ENCODE results near the gene SIRPG. TPM values are rescaled to one million over a fixed set of nuclear protein-coding genes. Genes with fewer than 3 reads are reported as not detected.
"Not testable (repeated sequence)": the region's sequence is repeated elsewhere in the genome, so short reads cannot be mapped to it uniquely, and the experiment has no call there.

The SIRPG gene
- total RNA-seq = under 1 TPM; 0.32 to 0.45 TPM

- TF ChIP-seq CTCF (IDR thresholded peaks at IDR 0.05) = no peak
- no peak for TF ChIP-seq POLR2A (IDR thresholded peaks at IDR 0.05)
- TF ChIP-seq POLR2AphosphoS5 (IDR thresholded peaks at IDR 0.05) = no peak
- H3K4me3 ChIP-seq = no peak within 1 kb of the TSS
- intact Hi-C loops (cut with DNase I) = no loop called here
- H3K4me1 ChIP-seq (replicated peaks) = no peaks in the 10 kb centered on the region
- H3K9me3 ChIP-seq = no peaks in the 10 kb centered on the region
- no peak within 1 kb of the TSS for H3K27ac ChIP-seq
- H3K36me3 ChIP-seq = no peaks in the 10 kb centered on the region
- DNase-seq (ENCODE audit: low spot score) = no peak
- WGBS = 69% methylated on average over 5 of the region's 5 CpGs
- no peaks in the 10 kb centered on the region for H3K27me3 ChIP-seq (replicated peaks; ENCODE audit: insufficient read depth)
Measured at GRCh38 chr20:1657556-1658334, at the start of gene SIRPG. SIRPG (minus strand) TSS chr20:1657779; CDS start chr20:1657714, 65 bp downstream.

GRCh38 chr20:1706887-1707286 is 49.3 kb upstream of the SIRPG start:
- H3K27me3 ChIP-seq (replicated peaks; ENCODE audit: insufficient read depth); H3K4me3 ChIP-seq; DNase-seq (ENCODE audit: low spot score); H3K36me3 ChIP-seq; H3K27ac ChIP-seq; H3K4me1 ChIP-seq (replicated peaks); intact Hi-C loops (cut with DNase I); H3K9me3 ChIP-seq: not testable (repeated sequence)
- WGBS = 74% methylated on average over 13 of the region's 13 CpGs

- no peaks in the 10 kb centered on the region for H3K4me1 ChIP-seq (replicated peaks)
- no peaks in the 10 kb centered on the region for H3K27me3 ChIP-seq (replicated peaks; ENCODE audit: insufficient read depth)
- TF ChIP-seq POLR2AphosphoS5 (IDR thresholded peaks at IDR 0.05) (no peak), CTCF (IDR thresholded peaks at IDR 0.05) (no peak), POLR2A (IDR thresholded peaks at IDR 0.05) (no peak)
- H3K36me3 ChIP-seq = no peaks in the 10 kb centered on the region
- no peaks in the 10 kb centered on the region for H3K9me3 ChIP-seq
- DNase-seq (ENCODE audit: low spot score) = no peak
- H3K4me3 ChIP-seq = no peak overlapping the region
- intact Hi-C loops (cut with DNase I) = no loop called here
- 75% methylated on average over 1 of the region's 1 CpG for WGBS
- no peak overlapping the region for H3K27ac ChIP-seq
Measured at GRCh38 chr20:1706079-1706478, 48.5 kb upstream of the SIRPG start.

- no peaks in the 10 kb centered on the region for H3K36me3 ChIP-seq
- no peak for TF ChIP-seq POLR2AphosphoS5 (IDR thresholded peaks at IDR 0.05)
- TF ChIP-seq CTCF (IDR thresholded peaks at IDR 0.05) = no peak
- 48% methylated on average over 2 of the region's 2 CpGs for WGBS
- intact Hi-C loops (cut with DNase I) = no loop called here
- H3K4me1 ChIP-seq (replicated peaks) = no peaks in the 10 kb centered on the region
- no peak for DNase-seq (ENCODE audit: low spot score)
- no peak overlapping the region for H3K27ac ChIP-seq
- H3K27me3 ChIP-seq (replicated peaks; ENCODE audit: insufficient read depth) = no peaks in the 10 kb centered on the region
- no peak overlapping the region for H3K4me3 ChIP-seq
- no peaks in the 10 kb centered on the region for H3K9me3 ChIP-seq
Measured at GRCh38 chr20:1702855-1703254, 45.3 kb upstream of the SIRPG start.

GRCh38 chr20:1702328-1702727 is 44.7 kb upstream of the SIRPG start:
- Histone ChIP-seq H3K4me3 (no peak overlapping the region), H3K27me3 (replicated peaks; ENCODE audit: insufficient read depth) (no peaks in the 10 kb centered on the region), H3K27ac (no peak overlapping the region), H3K36me3 (no peaks in the 10 kb centered on the region), H3K4me1 (replicated peaks) (no peaks in the 10 kb centered on the region), H3K9me3 (no peaks in the 10 kb centered on the region)
- intact Hi-C loops (cut with DNase I) = no loop called here
- TF ChIP-seq POLR2AphosphoS5 (IDR thresholded peaks at IDR 0.05) = no peak
- TF ChIP-seq POLR2A (IDR thresholded peaks at IDR 0.05) = no peak
- TF ChIP-seq CTCF (IDR thresholded peaks at IDR 0.05) = no peak
- DNase-seq (ENCODE audit: low spot score) = no peak
- 91% methylated on average over 2 of the region's 2 CpGs for WGBS

Data from prostate gland (tissue), 2 donors.